Body of pancreas (tissue), 4 donors: ENCODE data around the gene AMN1.

Experiments
- POLR2A ChIP-seq, 3 donors: fragments of 450-650 bp; IDR thresholded peaks; one replicate each; pipeline ENCODE4 v1.6.1; 2016; ENCODE audit warnings: antibody characterized with exemption in 3 of 3, mild to moderate bottlenecking in 2 of 3
- TF ChIP-seq, protein P1 (sequence below), 7 experiments: fragments of 450-650 bp in 4 of 7; fragments of 200-600 bp in 3 of 7; sonication (generic) in 3 of 7; IDR thresholded peaks; one replicate each; pipeline ENCODE4 v1.5.1; 2016 to 2019; ENCODE audit warnings: antibody characterized with exemption in 7 of 7

DNA sequence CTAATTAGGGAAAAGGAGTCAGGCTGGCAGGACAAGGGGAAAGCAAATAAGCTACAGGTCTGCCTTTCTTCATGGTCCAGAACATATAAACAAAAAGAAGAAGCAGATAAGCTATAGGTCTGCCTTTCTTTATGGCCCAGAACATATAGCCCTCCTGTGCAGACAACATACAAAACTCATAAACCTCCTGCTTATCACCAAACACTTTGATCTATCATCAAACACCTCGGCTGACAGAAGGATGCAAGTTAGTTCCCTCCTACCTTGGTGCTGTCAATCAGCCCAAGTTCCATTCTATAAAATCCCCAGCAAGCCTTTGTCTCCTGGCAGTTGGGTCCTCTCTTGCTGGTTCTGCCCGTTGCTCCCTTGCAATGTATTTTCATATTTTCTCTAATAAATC lies 23.2 kb downstream of the AMN1 start:
- TF ChIP-seq POLR2A (IDR thresholded peaks at IDR 0.05), result no peak
- TF ChIP-seq, protein P1, sequence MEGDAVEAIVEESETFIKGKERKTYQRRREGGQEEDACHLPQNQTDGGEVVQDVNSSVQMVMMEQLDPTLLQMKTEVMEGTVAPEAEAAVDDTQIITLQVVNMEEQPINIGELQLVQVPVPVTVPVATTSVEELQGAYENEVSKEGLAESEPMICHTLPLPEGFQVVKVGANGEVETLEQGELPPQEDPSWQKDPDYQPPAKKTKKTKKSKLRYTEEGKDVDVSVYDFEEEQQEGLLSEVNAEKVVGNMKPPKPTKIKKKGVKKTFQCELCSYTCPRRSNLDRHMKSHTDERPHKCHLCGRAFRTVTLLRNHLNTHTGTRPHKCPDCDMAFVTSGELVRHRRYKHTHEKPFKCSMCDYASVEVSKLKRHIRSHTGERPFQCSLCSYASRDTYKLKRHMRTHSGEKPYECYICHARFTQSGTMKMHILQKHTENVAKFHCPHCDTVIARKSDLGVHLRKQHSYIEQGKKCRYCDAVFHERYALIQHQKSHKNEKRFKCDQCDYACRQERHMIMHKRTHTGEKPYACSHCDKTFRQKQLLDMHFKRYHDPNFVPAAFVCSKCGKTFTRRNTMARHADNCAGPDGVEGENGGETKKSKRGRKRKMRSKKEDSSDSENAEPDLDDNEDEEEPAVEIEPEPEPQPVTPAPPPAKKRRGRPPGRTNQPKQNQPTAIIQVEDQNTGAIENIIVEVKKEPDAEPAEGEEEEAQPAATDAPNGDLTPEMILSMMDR (IDR thresholded peaks at IDR 0.05), result no peak
